Motor neuron (in vitro differentiated cells): ENCODE data around the gene MESD. TPM values are rescaled to one million over a fixed set of nuclear protein-coding genes. Genes with fewer than 3 reads are reported as not detected.

ENCODE experiments used
- ATAC-seq, 8 experiments: fragments of 200-7000 bp; cut with Tn5 transposase; replicated peaks in 6 of 8; 2 replicates each; pipeline ENCODE4 v1.8.0; 2021; ENCODE audit warnings: mild to moderate bottlenecking in 8 of 8, moderate library complexity in 8 of 8
- H3K27ac ChIP-seq, 2 donors: fragments of 250-450 bp; sonication (Bioruptor Pico); 2 replicates each; pipeline ENCODE4 v1.9.0; 2021; ENCODE audit warnings: antibody characterized with exemption in 2 of 2, mild to moderate bottlenecking in 2 of 2, moderate library complexity in 1 of 2
- H3K4me1 ChIP-seq, 2 donors: fragments of 250-450 bp; sonication (Bioruptor Pico); replicated peaks in 1 of 2; 2 replicates each; pipeline ENCODE4 v1.6.1; 2021; ENCODE audit warnings: antibody characterized with exemption in 2 of 2, mild to moderate bottlenecking in 2 of 2, moderate library complexity in 1 of 2
- H3K4me3 ChIP-seq, 5 donors: fragments of 250-450 bp; sonication (Bioruptor Pico); 2 replicates each; pipeline ENCODE4 v1.9.0; 2021; ENCODE audit warnings: antibody characterized with exemption in 5 of 5, mild to moderate bottlenecking in 5 of 5, moderate library complexity in 4 of 5
- WGBS, 10 experiments: fragments of 450-650 bp; shearing (Covaris generic); methylation state at CpG; one replicate each; pipeline ENCODE4 v1.0.0; 2022; 5-methylcytosine and 5-hydroxymethylcytosine counted together
- in situ Hi-C, 9 experiments: fragments of 400-800 bp; cut with MboI; loops; one replicate each; pipeline ENCODE4 v1.15.0; 2021; ENCODE audit warnings: low sequenced_read_pairs in 9 of 9, low pct_unique_long_range_greater_than_20kb in 2 of 9; ENCODE audit not compliant: unreplicated experiment in 9 of 9
- total RNA-seq, 8 experiments: library from RNA; unstranded; fragments of 300-600 nt; gene quantifications; 2 replicates each; pipeline versions ENCODE4 v1.2.3 to v1.2.4, GENCODE V29; 2022

The MESD gene
- total RNA-seq, 8 experiments from 2014 or later, result 9.7 to 83.2 (median 23.1) TPM

GRCh38 chr15:80949756-80950155, 39.9 kb downstream of the MESD start:
- in situ Hi-C loops, result loop anchor here in 6 of 9 experiments (25.0 kb wide), 4 partner anchors 162 to 487 kb away; partner anchors contain the start of gene CEMIP (in 2 of the 6)
- Histone ChIP-seq H3K4me3 (no peak overlapping the region), H3K27ac (no peak overlapping the region), H3K4me1 (peaks cover 0 to 5% of the 10 kb centered on the region in 2 donors)
- WGBS, 10 experiments, result no CpG with 5 or more reads among the region's 4 CpGs
- no peak for ATAC-seq

- in situ Hi-C loops, result no loop called here
- WGBS, 10 experiments, result 80 to 100% (median 85%) methylated on average over 1 to 2 of the region's 13 CpGs; no CpG with 5 or more reads in 6 of the 10 experiments
- H3K27ac ChIP-seq, result no peak overlapping the region
- no peak for ATAC-seq
- H3K4me1 ChIP-seq, result no peaks in the 10 kb centered on the region
- H3K4me3 ChIP-seq, result no peak overlapping the region
These were observed 40.8 kb downstream of the MESD start for GRCh38 chr15:80948651-80949292.

DNA sequence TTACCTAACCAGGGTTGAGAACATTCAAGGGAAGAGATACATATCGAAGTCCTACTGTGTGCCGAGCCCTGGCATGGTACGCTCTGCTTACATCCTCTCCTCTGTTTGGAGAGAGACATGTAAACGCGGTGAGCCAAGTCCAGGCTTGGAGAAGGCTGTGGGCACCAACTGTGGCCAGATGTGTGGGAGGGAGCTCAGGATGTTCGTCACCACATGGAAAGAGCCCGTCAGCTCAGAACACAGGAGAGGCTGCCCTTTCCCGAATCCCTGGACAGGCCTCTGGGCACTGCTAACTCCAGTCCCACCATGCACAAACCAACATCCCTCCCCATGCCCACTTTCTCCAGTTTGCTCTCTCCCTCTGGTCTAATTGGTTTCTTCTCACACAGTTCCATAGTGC, 43.0 kb downstream of the MESD start:
- Histone ChIP-seq H3K27ac (no peak overlapping the region), H3K4me1 (no peaks in the 10 kb centered on the region), H3K4me3 (no peak overlapping the region)
- ATAC-seq, result no peak
- in situ Hi-C loops, result no loop called here
- WGBS, 10 experiments, result 80 to 100% (median 100%) methylated on average over 1 to 6 of the region's 8 CpGs; no CpG with 5 or more reads in 3 of the 10 experiments

GRCh38 chr15:80945605-80946004, 44.0 kb downstream of the MESD start:
- Histone ChIP-seq H3K27ac (no peak overlapping the region), H3K4me3 (no peak overlapping the region), H3K4me1 (no peaks in the 10 kb centered on the region)
- in situ Hi-C loops, result no loop called here
- no peak for ATAC-seq
- WGBS, 10 experiments, result 59 to 100% (median 84%) methylated on average over 1 to 4 of the region's 5 CpGs; no CpG with 5 or more reads in 4 of the 10 experiments

DNA sequence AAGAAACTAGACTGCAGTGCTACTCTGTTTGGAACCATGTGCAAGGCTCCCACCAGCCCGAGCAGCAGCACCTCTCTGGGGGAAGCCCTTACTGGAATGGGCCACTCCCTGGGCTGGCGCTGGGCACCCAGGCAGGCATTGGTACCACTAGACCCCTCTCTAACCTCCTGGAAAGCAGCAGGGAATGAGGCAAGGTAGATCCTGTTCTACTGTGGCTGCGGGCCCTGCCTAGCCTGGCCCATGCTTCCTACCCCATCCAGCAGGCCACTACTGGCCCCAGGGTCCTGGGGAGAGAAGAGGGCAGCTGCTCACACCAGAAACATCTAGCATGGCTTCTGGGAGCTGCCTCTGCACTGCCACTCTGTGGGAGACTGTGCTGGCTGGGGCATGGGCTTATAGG, 44.8 kb downstream of the MESD start:
- H3K27ac ChIP-seq, result no peak overlapping the region
- no peak for ATAC-seq
- 92 to 100% (median 100%) methylated on average over 1 to 3 of the region's 3 CpGs; no CpG with 5 or more reads in 4 of the 10 experiments for WGBS, 10 experiments
- in situ Hi-C loops, result no loop called here
- H3K4me1 ChIP-seq, result no peaks in the 10 kb centered on the region
- H3K4me3 ChIP-seq, result no peak overlapping the region

GRCh38 chr15:80942746-80943565, 46.7 kb downstream of the MESD start:
- H3K27ac ChIP-seq, result no peak overlapping the region
- WGBS, 10 experiments, result 62 to 100% (median 93%) methylated on average over 1 to 8 of the region's 16 CpGs
- no peaks in the 10 kb centered on the region for H3K4me1 ChIP-seq
- no peak overlapping the region for H3K4me3 ChIP-seq
- in situ Hi-C loops, result no loop called here
- peak in 1 of 8 experiments; percentile 84 for ATAC-seq

GRCh38 chr15:80942266-80942665, 47.4 kb downstream of the MESD start:
- no peak overlapping the region for H3K4me3 ChIP-seq
- no peak for ATAC-seq
- 68 to 100% (median 98%) methylated on average over 1 to 5 of the region's 7 CpGs; no CpG with 5 or more reads in 6 of the 10 experiments for WGBS, 10 experiments
- no peak overlapping the region for H3K27ac ChIP-seq
- H3K4me1 ChIP-seq, result no peaks in the 10 kb centered on the region
- in situ Hi-C loops, result no loop called here

DNA sequence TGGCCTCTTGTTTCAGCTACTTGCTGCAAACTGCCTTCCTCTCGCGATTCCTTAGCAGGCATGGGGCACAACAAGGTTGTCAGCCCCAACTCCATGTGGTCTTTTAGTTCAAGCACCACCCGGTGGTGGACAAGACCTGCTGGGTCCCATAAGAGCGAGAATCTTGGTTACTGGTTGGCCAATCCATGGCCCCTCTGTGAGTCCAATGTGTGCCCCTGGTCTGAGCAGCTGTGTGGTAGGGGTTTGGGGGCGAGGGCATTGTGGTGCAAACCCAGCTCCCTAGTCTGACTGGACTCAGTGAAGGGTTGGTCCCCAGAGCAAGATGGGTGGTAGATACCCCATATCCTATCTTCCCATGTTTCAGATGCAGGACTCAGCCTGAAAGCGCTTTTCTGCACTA, 48.8 kb downstream of the MESD start:
- Histone ChIP-seq H3K4me3 (no peak overlapping the region), H3K27ac (no peak overlapping the region), H3K4me1 (no peaks in the 10 kb centered on the region)
- in situ Hi-C loops, result no loop called here
- 20 to 100% (median 87%) methylated on average over 1 to 3 of the region's 6 CpGs; no CpG with 5 or more reads in 4 of the 10 experiments for WGBS, 10 experiments
- ATAC-seq, result no peak

- in situ Hi-C loops, result no loop called here
- H3K27ac ChIP-seq, result no peak overlapping the region
These were observed 49.3 kb downstream of the MESD start for GRCh38 chr15:80940331-80940730.

GRCh38 chr15:80939216-80939615, 50.4 kb downstream of the MESD start:
- in situ Hi-C loops, result no loop called here
- Histone ChIP-seq H3K27ac (no peak overlapping the region), H3K4me3 (no peak overlapping the region), H3K4me1 (no peaks in the 10 kb centered on the region)
- WGBS, 10 experiments, result 83 to 100% (median 95%) methylated on average over 1 to 3 of the region's 3 CpGs; no CpG with 5 or more reads in 3 of the 10 experiments
- ATAC-seq, result no peak

More at GRCh38 chr15:80940331-80940730, 49.3 kb downstream of the MESD start:
- Histone ChIP-seq H3K4me1 (no peaks in the 10 kb centered on the region), H3K4me3 (no peak overlapping the region)
- 79 to 100% (median 93%) methylated on average over 1 to 4 of the region's 4 CpGs; no CpG with 5 or more reads in 5 of the 10 experiments for WGBS, 10 experiments
- no peak for ATAC-seq

DNA sequence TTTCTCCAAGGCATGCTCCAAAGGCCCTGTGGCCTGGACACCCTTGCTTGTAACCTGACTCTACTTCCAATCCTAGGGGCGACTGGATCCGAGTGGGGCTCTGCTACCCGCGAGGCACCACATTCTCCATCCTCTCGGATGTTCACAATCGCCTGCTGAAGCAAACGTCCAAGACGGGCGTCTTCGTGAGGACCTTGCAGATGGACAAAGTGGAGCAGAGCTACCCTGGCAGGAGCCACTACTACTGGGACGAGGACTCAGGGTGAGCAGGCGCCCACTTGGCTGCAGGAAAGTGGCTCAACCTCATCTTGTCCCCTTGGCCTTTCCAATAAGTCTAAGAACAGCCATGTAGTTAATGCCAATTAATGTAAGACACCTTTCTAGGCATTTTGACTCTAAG, 51.9 kb downstream of the MESD start:
- Histone ChIP-seq H3K4me3 (no peak overlapping the region), H3K27ac (no peak overlapping the region), H3K4me1 (no peaks in the 10 kb centered on the region)
- ATAC-seq, result no peak
- WGBS, 10 experiments, result 60 to 100% (median 95%) methylated on average over 2 to 7 of the region's 12 CpGs; no CpG with 5 or more reads in 3 of the 10 experiments
- in situ Hi-C loops, result no loop called here

DNA sequence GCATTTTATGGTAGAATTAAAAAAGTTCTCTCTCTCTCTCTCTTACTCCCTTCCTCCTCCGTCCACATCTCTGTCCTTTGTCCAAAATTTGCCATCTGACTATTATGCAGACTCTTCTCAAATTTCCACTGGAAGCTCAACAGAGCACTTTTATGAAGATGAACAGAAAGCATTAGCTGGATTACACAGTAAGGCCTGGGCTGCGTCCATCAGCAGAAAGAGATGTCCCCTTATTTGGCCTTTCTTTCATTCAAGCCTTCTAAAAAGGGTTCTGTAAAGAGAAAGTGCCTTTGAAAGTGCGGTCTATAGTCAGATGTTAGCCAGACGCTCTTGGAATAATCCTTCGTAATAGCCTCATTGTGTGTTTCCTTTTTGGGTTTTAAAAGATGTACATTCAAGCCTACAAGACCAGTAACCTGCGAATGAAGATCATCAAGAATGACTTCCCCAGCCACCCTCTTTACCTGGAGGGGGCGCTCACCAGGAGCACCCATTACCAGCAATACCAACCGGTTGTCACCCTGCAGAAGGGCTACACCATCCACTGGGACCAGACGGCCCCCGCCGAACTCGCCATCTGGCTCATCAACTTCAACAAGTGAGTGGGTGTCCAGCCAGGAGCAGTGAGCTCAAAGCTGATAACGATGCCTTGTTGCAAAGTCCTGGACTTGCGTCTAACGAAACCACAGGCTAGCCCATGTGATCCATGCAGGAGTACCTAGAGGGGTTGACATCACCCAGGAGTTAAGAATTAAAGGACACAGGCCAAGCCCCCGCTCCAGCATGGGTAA, 53.1 kb downstream of the MESD start:
- H3K4me1 ChIP-seq, result no peaks in the 10 kb centered on the region
- WGBS, 10 experiments, result 76 to 100% (median 90%) methylated on average over 2 to 10 of the region's 16 CpGs
- no peak overlapping the region for H3K27ac ChIP-seq
- no peak overlapping the region for H3K4me3 ChIP-seq
- in situ Hi-C loops, result no loop called here
- ATAC-seq, result no peak

GRCh38 chr15:80934761-80935221, 54.8 kb downstream of the MESD start:
- Histone ChIP-seq H3K4me1 (no peaks in the 10 kb centered on the region), H3K27ac (no peak overlapping the region), H3K4me3 (no peak overlapping the region)
- ATAC-seq, result peak in 3 of 8 experiments; percentile 59 to 88 (median 72)
- WGBS, 10 experiments, result 14 to 100% (median 76%) methylated on average over 1 to 3 of the region's 3 CpGs; no CpG with 5 or more reads in 4 of the 10 experiments
- in situ Hi-C loops, result no loop called here
